SK-N-SH (cell line): ENCODE data around the gene GNE.

ENCODE experiments used
- CTCF ChIP-seq: fragments of 200-600 bp; sonication (generic); IDR thresholded peaks from 2 replicates; pipeline ENCODE4 v1.6.1; 2017; ENCODE audit warnings: antibody characterized with exemption, mild to moderate bottlenecking, moderate library complexity
- EZH2phosphoT487 ChIP-seq: fragments of 200-600 bp; sonication (generic); IDR thresholded peaks from 2 replicates; pipeline ENCODE4 v1.6.1; 2017; ENCODE audit warnings: low read depth, mixed run types, mild to moderate bottlenecking, antibody characterized with exemption, moderate library complexity, borderline replicate concordance

- TF ChIP-seq CTCF (no peak), EZH2phosphoT487 (no peak)
These were observed 84.0 kb downstream of the GNE start for GRCh38 chr9:36174271-36174670.
